Nucleus accumbens (tissue), 56 donors: ENCODE measurements around the gene PDZD7.

Experiments used
- DNase-seq, 56 donors: peaks; one replicate each; lab custom pipeline; 2025; lab: John Stamatoyannopoulos, UW

The PDZD7 gene

DNA sequence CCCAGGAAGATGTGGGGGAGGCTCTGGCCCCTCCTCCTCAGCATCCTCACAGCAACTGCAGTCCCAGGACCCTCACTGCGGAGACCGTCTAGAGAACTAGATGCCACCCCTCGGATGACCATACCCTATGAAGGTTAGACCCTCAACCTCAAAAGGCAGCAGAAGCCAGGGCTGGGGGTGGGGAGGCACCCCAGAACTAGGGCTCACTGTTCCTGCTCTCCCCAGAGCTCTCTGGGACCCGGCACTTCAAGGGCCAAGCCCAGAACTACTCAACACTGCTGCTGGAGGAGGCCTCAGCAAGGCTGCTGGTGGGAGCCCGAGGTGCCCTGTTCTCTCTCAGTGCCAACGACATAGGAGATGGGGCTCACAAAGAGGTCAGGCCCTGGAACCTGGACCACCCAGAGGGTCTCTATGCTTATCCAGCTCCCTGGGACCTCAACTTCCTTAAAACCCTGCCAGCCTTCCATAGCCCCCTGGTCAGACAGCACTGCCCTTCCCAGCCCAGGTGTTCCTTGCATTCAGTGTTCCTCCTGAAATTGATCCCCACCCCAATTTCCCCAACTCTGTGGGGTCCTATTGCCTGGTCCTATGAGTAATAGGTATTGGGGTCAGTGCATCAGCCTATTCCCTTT, 57.9 kb downstream of the PDZD7 start:
- DNase-seq = no peak

DNA sequence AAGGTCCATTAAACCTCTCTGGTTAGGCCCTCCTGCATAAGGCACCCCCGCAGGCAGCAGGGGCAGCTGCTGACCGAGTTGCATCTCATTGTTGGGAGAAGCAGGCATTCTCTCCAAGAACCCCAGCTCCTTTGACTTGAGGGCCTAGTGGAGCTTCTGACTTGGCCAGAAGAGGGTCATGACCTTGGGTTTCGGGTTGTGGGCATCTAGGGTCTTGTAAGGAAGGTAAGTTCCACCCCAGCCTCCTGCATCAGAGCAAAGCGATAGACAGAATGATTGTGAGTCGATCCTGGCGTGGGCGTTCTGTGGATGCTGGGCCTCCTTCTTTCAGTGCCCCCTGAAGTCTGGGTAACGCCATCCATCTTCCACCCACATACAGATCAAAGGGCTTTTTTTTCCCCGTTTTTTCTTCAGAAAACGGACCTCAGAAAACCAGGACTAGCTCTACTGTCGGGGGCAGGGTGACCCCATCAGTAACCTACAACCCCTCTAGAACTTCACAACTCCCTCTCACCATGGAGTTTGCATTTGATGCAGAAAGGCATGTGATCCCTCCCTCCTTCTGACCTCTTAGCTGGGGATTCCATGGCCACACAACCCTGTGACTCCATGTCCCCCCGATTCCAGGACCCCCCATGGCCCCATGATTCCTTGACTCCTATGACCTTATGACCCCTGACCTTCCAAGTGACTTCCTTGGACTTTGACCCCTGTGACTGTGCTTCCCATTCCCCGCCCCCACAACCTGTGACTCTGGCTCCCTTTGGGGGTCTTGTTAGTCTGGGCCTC, 58.6 kb downstream of the PDZD7 start:
- DNase-seq = no peak

DNA sequence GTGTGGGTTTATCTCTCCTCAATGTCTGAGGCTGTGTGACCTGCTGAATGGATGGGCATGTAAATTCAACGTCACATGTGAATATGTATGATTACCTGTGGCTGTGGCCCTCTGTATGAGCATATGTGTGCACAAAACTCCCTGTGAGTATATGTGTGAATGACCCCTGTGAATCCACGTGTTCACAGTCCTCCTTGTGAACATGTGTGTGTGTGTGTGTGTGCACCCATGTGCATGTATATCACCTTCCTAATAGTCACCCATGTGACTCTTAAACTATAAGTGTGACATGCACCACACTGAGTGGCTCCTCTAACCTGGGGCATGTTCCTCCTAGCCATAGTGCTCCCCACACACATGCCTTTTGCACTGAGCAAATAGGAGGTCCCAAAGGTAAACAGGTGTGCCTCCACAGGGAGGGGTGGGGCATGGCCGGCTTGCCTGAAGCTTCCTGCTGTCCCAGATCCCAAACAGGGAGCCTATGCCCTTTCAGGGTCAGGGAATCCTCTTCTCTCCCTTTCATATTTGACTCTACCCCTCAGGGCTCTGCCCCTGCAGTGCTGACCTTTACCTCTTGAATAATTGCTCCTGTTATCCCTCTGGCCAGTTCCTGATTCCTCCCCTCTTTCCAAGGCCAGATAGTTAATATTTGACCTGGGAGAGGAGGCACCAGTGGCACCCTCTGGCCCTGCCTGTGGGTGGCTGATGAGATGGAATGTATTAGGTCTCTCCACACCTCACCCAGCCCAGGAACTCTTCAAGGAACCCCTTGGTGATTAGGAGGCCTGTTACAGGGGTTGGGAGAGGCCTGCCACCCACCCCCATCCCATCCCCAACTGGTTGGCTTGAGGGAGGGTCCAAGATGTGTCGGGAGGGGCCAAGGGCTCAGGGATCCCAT, 59.8 kb downstream of the PDZD7 start:
- DNase-seq = no peak

DNA sequence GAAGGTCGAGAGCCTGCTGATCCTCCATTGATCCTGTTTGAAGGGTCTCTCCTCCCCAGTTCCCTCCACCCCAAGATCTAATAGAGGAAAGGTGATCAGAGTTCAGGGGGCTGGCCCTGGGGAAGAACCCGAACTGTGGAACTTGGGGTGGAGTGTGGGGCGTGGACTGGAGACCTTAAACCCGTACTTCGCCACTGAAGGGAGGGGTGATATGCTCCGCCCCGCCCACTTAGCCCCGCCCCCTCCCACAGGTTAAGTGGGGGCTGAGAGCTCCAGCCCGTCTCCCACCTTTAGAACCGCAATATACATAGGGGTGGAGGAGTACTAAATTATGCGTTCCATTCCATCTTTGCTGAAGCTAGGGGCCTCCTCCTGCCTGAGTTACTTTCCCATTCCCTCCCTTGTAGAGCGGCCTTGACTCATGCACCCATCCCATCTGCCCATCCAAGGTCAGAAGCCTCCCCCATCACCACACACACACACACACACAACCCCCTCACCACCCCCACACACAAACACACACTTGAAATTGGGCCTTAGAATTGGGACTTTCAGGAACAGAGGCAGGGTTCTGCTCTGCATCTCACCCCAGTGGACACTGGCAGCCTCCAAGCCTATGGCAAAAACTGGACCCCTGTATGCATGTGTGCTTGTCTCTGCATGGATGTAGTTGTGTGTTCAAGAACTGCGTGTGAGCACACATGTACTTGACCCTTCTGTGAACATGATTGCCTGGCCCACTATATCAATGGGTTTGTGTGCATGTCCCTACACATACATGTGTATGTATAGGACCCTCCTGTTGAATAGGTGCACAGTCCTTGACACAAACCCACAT, 60.6 kb downstream of the PDZD7 start:
- DNase-seq = peak in 5 of 56 donors; percentile 4 to 45 (median 34)

DNA sequence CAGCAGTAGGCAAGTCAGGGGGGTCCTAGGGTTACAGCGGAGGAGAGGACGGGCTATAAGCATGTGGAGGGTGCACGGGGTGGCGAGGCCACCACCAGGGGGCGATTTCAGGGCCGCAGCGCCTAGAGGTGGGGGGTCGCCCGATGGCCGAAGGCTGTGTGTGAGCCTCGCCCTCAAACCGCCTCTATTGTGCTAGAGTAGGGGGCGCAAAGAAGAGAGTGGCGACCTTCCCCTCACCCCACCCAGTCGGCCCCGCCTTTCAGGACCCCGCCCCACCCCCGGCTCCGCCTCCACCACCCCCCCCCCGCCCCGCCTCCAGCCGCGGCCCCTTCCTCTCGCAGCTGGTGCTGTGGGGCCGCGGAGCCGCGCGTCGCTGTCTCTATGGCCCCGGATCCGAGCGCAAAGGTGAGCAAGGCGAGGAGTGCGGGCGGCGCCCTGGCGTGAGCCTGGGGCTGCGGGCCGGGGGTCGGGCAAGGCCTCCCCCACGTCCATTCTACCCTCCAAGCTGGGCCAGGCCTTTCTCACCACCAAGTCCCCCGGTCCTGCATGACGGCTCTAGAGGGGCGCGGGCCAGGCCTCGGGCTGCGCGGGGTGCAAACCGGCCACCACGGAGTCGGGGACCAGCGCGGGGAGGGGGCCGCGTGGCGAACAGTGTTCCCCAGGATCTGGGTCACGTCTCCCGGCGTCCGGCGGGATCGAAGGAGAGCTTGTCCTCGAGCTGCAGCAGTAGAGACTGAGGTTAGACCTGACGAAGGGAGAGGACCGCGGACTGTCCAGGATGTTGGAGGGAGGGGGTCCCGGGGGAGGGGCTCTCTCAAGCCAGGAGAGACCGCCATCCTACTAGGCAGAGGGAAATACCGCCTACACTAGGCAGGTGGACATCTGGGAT, 61.5 kb downstream of the PDZD7 start, which contains the start of gene SEMA4G:
Gene SEMA4G (plus strand): TSS at position 318 of the 889 bp plus-strand sequence. CDS start 3,409 bp downstream, outside the sequence.
- DNase-seq = peak in 20 of 56 donors; percentile 6 to 57 (median 23)

DNA sequence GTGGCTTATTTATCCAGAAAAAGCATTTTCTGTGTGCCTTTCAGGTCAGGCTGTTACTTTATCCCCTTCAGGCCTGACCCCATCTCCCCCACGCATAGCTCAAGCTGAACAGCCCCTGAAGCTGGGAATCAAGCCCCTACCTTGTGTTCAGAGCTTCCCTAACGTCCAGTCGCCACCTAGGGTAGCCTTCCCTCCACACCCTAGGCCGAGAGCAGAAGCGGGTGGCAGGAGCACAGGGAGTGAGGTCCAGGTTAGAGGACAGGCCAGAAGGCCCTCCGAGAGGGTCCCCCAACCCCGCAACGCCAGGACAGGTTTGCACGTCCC, 62.1 kb downstream of the PDZD7 start:
- DNase-seq = no peak

DNA sequence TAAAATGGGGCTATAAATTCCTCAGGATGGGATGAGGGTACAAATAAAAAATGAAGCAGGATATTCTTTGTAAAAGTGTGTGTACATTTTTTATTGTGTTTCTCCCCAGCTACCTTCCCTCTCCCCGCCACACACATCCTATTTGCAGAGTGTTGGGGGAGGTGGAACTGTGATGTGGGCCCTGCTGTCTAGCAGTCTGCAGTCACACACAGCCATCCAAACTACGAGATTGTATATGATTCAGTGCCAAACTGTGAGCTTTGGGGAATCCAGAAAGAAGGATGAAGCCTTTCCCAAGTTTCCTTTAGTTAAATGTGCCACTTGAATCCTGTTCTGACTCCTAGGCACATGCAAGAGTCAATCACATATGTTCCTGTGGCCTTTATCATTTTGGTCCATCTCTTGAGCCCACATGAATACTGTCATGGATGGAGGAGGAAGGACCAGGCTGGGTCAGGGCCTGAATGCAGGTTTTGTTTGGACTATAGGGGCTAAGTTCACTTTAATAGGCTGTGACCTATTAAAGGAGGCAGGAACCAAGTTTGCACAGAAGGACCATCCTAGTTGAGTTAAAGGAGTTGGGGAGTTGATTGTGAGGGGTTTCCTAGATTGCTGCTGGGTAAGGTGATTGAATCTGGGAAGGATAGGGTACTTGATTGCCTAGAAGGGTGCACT, 62.7 kb downstream of the PDZD7 start:
- DNase-seq = no peak

DNA sequence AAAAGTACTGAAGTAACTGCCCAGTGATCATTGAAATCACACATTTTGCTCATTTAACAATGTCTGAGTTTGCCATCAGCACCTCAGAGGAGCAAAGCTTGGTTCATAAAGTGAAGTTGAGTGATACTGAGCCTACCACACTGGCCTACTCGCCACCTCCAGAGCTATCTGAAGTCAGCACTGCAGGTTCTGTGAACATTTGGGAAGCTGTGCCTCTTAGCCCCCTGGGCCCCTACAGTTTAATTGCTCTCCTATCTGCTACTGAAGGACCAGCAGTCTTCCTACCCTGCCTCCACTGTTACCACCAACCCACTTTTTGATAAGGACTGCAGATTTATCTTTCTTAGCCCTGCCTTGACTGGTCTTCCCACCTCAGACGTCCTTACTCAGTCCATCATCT, 63.6 kb downstream of the PDZD7 start:
- no peak for DNase-seq

DNA sequence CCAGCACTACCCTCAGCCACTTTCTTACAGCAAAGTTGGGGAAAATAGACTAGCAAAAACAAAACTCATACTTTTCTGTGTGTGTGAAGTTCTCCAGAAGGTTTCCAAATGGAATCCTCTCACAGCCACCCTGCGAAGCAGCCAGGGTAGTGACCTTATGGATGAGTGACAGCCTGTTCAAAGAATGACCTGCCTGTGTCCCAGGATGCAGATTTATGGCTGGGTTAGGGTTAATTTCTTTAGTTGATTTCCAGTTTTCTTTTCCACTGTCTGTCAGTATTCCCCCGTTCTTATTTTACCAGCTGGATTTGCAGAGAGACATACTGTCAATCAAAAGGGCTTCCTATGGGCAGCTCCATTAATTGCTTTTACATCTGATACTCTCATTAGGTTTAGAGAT, 64.0 kb downstream of the PDZD7 start:
- DNase-seq = no peak

DNA sequence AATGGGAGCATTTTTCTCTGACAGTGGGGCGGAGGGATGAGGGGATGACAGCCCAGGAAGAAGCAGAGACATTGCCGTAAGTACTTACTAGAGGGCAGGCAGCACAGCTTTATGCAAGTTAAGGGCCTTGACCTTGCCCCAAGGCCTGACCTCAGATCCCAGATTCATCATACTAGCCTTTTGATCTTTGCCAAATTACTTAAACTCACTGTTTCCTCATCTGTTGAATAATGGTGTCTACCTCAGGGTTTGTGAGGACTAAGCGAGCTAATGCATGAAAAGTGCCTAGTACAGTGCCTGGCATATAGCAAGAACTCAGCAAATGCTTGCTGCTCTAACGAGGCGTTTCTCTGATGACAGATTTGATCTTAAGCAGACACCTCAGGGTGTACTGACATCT, 65.1 kb downstream of the PDZD7 start:
- no peak for DNase-seq

DNA sequence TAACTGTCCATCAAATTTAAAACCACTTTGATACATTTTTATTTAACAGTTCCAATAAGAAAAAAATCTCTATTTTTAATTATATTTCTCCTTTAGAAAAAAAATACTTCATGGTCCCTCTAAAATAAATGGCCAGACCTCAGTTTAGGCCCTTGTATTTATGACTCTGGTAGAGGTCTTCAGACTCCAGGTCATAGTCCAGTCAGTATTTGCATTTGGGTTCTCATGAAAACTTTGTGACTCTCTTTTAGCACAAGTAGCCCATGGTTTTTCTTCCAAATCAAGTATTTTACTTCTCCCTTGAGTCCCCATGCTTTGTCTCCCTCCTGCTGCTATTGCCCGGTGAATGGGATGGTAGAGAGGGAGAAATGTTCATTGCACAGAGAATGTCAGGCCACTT, 67.1 kb downstream of the PDZD7 start:
- no peak for DNase-seq

DNA sequence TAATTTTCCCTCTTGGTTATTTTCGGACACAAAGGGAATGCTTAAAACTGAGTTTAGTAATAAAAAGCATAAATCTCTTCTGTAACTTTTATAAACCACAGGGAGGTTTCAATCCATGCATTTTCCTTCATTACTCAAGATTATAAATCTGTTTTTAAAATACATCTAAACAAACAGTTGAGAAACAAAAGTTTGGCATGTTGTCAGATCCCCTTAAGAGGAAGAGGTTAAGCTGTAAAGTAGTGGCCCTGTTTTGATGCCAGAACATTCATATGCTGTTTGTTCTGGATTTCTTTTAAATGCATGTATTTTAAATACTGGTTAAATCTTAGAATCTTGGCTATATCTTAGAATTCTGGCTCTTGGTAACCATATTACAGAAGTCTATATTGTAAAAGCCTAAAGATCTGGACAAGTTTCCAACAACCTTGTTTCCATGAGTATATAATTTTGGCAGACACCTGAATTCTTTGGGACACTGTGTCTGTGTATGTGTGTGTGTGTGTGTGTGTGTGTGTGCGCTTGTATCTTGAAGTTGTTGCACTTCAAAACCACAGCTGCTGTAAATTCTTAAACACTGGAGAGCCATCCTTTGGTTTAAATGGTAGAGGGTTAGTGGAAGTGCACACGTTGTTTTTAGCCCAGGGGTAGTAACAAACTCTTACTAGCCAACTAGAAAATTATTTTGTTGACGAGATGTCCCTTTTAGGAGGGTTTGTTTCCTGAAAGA, 68.4 kb downstream of the PDZD7 start:
- DNase-seq = no peak

DNA sequence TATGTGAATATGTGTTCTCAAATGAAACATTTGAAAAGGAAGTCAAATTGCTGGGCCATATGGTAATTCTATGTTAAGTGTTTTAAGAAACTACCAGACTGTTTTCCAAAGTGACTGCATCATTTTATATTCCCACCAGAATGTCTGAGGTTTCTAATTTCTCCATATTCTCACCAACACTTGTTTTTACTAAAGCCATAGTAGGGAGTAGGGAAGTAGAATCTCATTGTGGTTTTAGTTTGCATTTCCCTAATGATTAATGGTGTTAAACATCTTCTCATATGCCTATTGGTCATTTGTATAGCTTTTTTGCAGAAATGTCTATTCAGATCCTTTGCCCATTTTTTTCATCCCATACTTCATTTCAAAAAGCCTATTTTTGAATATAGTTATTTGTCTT, 70.7 kb downstream of the PDZD7 start:
- DNase-seq = no peak
